Measurements from ENCODE around the gene C5orf34.
"Not testable (repeated sequence)": the region's sequence is repeated elsewhere in the genome, so short reads cannot be mapped to it uniquely, and the experiment has no call there.

GRCh38 chr5:43556607-43556856, 41.6 kb upstream of the C5orf34 start:
- TF ChIP-seq CTCF, EZH2phosphoT487 (IDR thresholded peaks at IDR 0.05; ENCODE audit: low read length): not testable (repeated sequence)
